WTC11 (cell line): ENCODE results near the gene LMCD1. TPM values are rescaled to one million over a fixed set of nuclear protein-coding genes. Genes with fewer than 3 reads are reported as not detected.

Experiments used
- ATAC-seq: fragments of 200-7000 bp; cut with Tn5 transposase; 2 replicates; pipeline ENCODE4 v1.10.0; 2021; ENCODE audit warnings: mild to moderate bottlenecking, moderate library complexity
- CTCF ChIA-PET: fragments of 300-600 bp; sonication (Branson Sonifier 250); formaldehyde crosslinking; loops from one replicate; lab custom pipeline; 2021; ENCODE audit warnings: antibody characterized with exemption; lab: Charles Lee
- POLR2A ChIA-PET: fragments of 350-600 bp; sonication (Branson Sonifier 250); formaldehyde crosslinking; loops from one replicate; lab custom pipeline; 2021; ENCODE audit warnings: antibody characterized with exemption; lab: Charles Lee
- DNase-seq: peaks from one replicate; pipeline ENCODE4 v3.0.0; 2021; ENCODE audit warnings: low spot score
- H3K27ac Mint-ChIP-seq: 2 replicates; pipeline ENCODE4 v1.8.0; 2021; ENCODE audit warnings: mixed read lengths
- H3K27me3 Mint-ChIP-seq: 2 replicates; pipeline ENCODE4 v1.8.0; 2021; ENCODE audit warnings: low read depth, mild to moderate bottlenecking, moderate library complexity, mixed read lengths
- H3K36me3 Mint-ChIP-seq: 2 replicates; pipeline ENCODE4 v1.8.0; 2021; ENCODE audit warnings: mixed read lengths
- H3K4me1 Mint-ChIP-seq: 2 replicates; pipeline ENCODE4 v1.8.0; 2022; ENCODE audit warnings: mixed read lengths
- H3K4me3 Mint-ChIP-seq: 2 replicates; pipeline ENCODE4 v1.8.0; 2021; ENCODE audit warnings: mild to moderate bottlenecking, moderate library complexity, mixed read lengths
- H3K9me3 Mint-ChIP-seq: 2 replicates; pipeline ENCODE4 v1.8.0; 2021; ENCODE audit warnings: mixed read lengths
- CBFB ChIP-seq: sonication (generic); formaldehyde crosslinking; IDR thresholded peaks from 2 replicates; pipeline ENCODE4 v1.8.1; 2022; ENCODE audit warnings: mild to moderate bottlenecking, low read depth, missing genetic modification reagents
- CREB1 ChIP-seq: sonication (generic); formaldehyde crosslinking; IDR thresholded peaks from 2 replicates; pipeline ENCODE4 v1.8.0; 2023; ENCODE audit warnings: mild to moderate bottlenecking, missing genetic modification reagents
- ELF4 ChIP-seq: sonication (generic); formaldehyde crosslinking; IDR thresholded peaks from 2 replicates; pipeline ENCODE4 v1.8.1; 2022; ENCODE audit warnings: low read depth, mild to moderate bottlenecking, moderate library complexity, missing genetic modification reagents
- EMX1 ChIP-seq: fragments of 250-450 bp; sonication (Bioruptor Pico); IDR thresholded peaks from 2 replicates; pipeline ENCODE4 v1.8.0; 2021; ENCODE audit warnings: mild to moderate bottlenecking
- FOXK1 ChIP-seq: sonication (generic); formaldehyde crosslinking; IDR thresholded peaks from 2 replicates; pipeline ENCODE4 v1.8.0; 2022; ENCODE audit warnings: mild to moderate bottlenecking, moderate library complexity, missing genetic modification reagents
- GABPB1 ChIP-seq: sonication (generic); formaldehyde crosslinking; IDR thresholded peaks from 2 replicates; pipeline ENCODE4 v1.8.1; 2023; ENCODE audit warnings: mild to moderate bottlenecking, missing genetic modification reagents
- GRHL2 ChIP-seq: fragments of 250-450 bp; sonication (Bioruptor Pico); IDR thresholded peaks from 2 replicates; pipeline ENCODE4 v1.8.0; 2022; ENCODE audit warnings: mild to moderate bottlenecking, moderate library complexity; ENCODE audit not compliant: insufficient replicate concordance, severe bottlenecking
- MYBL2 ChIP-seq: sonication (generic); formaldehyde crosslinking; IDR thresholded peaks from 2 replicates; pipeline ENCODE4 v1.8.1; 2023; ENCODE audit warnings: mild to moderate bottlenecking, moderate library complexity, missing genetic modification reagents
- NR1H2 ChIP-seq: sonication (generic); formaldehyde crosslinking; IDR thresholded peaks from 2 replicates; pipeline ENCODE4 v1.9.0; 2021; ENCODE audit warnings: mild to moderate bottlenecking, moderate library complexity, missing genetic modification reagents
- NR2C2 ChIP-seq: sonication (generic); formaldehyde crosslinking; IDR thresholded peaks from 2 replicates; pipeline ENCODE4 v1.8.0; 2022; ENCODE audit warnings: mild to moderate bottlenecking, missing genetic modification reagents
- PRRX2 ChIP-seq: fragments of 250-450 bp; sonication (Bioruptor Pico); IDR thresholded peaks from 2 replicates; pipeline ENCODE4 v1.8.0; 2021; ENCODE audit warnings: mild to moderate bottlenecking
- TEAD1 ChIP-seq: sonication (generic); formaldehyde crosslinking; IDR thresholded peaks from 2 replicates; pipeline ENCODE4 v1.8.0; 2022; ENCODE audit warnings: mild to moderate bottlenecking, missing genetic modification reagents
- TEAD4 ChIP-seq: sonication (generic); formaldehyde crosslinking; IDR thresholded peaks from 2 replicates; pipeline ENCODE4 v1.8.0; 2022; ENCODE audit warnings: mild to moderate bottlenecking, missing genetic modification reagents
- ZBTB21 ChIP-seq: sonication (generic); formaldehyde crosslinking; IDR thresholded peaks from 2 replicates; pipeline ENCODE4 v1.8.1; 2023; ENCODE audit warnings: mild to moderate bottlenecking, missing genetic modification reagents, borderline replicate concordance
- ZNF317 ChIP-seq: sonication (generic); formaldehyde crosslinking; IDR thresholded peaks from 2 replicates; pipeline ENCODE4 v1.8.1; 2023; ENCODE audit warnings: low read depth, mild to moderate bottlenecking, moderate library complexity, missing genetic modification reagents, borderline replicate concordance
- total RNA-seq: library from RNA; stranded (reverse); gene quantifications from 3 replicates; pipeline ENCODE4 v1.2.3, GENCODE V29; 2021
- TF ChIP-seq, protein P1 (sequence below): sonication (generic); formaldehyde crosslinking; IDR thresholded peaks from 2 replicates; pipeline ENCODE4 v1.8.1; 2023; ENCODE audit warnings: mild to moderate bottlenecking, moderate library complexity, missing genetic modification reagents
- TF ChIP-seq, protein P2 (sequence below): fragments of 250-450 bp; sonication (Bioruptor Pico); IDR thresholded peaks from 2 replicates; pipeline ENCODE4 v1.9.0; 2021; ENCODE audit warnings: mild to moderate bottlenecking, borderline replicate concordance
- TF ChIP-seq, protein P3 (sequence below): sonication (generic); formaldehyde crosslinking; IDR thresholded peaks from 2 replicates; pipeline ENCODE4 v1.8.1; 2023; ENCODE audit warnings: mild to moderate bottlenecking, missing genetic modification reagents

The LMCD1 gene
- total RNA-seq, 1 experiment from 2014 or later, result 12.5 TPM

DNA sequence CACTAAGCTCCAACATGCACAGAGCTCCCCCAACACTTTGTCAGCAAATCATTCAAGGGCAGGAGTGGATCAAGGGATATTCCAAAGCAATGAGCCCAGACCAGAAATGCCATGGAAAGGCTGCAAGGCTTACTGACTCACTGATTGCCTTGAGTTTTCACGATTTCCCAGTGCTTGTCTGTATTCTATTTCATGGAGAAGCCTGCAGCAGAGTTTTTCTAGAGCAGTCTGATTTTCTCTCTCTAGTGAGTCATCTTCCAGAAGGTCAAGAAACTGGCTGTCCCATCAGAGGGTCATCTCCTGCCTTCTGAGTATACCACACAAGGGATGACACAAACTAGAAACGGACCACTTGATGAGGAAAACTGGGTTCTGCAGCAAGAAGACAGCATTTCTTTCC, 16.5 kb downstream of the LMCD1 start (continued):
- no peak for TF ChIP-seq GABPB1
- TF ChIP-seq NR2C2 (CRISPR knock-in tag), result no peak
- TF ChIP-seq CBFB, result no peak
- no peak for TF ChIP-seq ZBTB21 (CRISPR knock-in tag)

DNA sequence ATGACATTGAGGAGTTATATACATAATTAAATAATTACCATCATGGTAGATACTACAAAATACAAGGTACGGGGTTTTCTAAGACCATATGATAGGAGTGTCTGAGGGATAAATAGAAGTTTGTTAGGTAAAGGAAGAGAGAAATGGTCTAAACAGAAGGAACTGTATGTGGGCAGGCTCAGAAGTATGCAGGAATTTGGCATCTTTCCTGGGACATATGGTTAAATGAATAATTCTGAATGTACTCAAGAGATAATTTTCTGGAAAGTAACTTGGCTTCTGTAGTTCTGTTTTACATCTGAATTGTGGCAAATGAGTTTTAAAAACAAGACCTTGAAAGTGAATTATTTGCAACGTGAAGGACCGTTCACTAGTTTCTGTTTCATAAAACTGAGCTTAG, 17.5 kb downstream of the LMCD1 start:
- POLR2A ChIA-PET, result no interaction called here
- DNase-seq, result no peak
- no peaks in the 10 kb centered on the region for H3K27me3 Mint-ChIP-seq
- H3K4me1 Mint-ChIP-seq, result peaks cover 35% of the 10 kb centered on the region
- H3K27ac Mint-ChIP-seq, result 0 out of 2 replicates have a peak overlapping the region, but pooled peaks have one; percentile 20
- peaks cover 12% of the 10 kb centered on the region for H3K9me3 Mint-ChIP-seq
- CTCF ChIA-PET, result no interaction called here
- no peak overlapping the region for H3K4me3 Mint-ChIP-seq
- H3K36me3 Mint-ChIP-seq, result peaks cover 8% of the 10 kb centered on the region
- no peak for ATAC-seq
- TF ChIP-seq, protein P1, sequence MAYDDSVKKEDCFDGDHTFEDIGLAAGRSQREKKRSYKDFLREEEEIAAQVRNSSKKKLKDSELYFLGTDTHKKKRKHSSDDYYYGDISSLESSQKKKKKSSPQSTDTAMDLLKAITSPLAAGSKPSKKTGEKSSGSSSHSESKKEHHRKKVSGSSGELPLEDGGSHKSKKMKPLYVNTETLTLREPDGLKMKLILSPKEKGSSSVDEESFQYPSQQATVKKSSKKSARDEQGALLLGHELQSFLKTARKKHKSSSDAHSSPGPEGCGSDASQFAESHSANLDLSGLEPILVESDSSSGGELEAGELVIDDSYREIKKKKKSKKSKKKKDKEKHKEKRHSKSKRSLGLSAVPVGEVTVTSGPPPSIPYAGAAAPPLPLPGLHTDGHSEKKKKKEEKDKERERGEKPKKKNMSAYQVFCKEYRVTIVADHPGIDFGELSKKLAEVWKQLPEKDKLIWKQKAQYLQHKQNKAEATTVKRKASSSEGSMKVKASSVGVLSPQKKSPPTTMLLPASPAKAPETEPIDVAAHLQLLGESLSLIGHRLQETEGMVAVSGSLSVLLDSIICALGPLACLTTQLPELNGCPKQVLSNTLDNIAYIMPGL (CRISPR knock-in tag), result no peak
- TF ChIP-seq FOXK1 (no peak), NR1H2 (CRISPR knock-in tag) (no peak), ELF4 (CRISPR knock-in tag) (no peak), CREB1 (no peak), PRRX2 (no peak), CBFB (no peak), GRHL2 (CRISPR knock-in tag) (no peak), ZNF317 (CRISPR knock-in tag) (no peak), TEAD1 (CRISPR knock-in tag) (no peak)
- TF ChIP-seq, protein P2, sequence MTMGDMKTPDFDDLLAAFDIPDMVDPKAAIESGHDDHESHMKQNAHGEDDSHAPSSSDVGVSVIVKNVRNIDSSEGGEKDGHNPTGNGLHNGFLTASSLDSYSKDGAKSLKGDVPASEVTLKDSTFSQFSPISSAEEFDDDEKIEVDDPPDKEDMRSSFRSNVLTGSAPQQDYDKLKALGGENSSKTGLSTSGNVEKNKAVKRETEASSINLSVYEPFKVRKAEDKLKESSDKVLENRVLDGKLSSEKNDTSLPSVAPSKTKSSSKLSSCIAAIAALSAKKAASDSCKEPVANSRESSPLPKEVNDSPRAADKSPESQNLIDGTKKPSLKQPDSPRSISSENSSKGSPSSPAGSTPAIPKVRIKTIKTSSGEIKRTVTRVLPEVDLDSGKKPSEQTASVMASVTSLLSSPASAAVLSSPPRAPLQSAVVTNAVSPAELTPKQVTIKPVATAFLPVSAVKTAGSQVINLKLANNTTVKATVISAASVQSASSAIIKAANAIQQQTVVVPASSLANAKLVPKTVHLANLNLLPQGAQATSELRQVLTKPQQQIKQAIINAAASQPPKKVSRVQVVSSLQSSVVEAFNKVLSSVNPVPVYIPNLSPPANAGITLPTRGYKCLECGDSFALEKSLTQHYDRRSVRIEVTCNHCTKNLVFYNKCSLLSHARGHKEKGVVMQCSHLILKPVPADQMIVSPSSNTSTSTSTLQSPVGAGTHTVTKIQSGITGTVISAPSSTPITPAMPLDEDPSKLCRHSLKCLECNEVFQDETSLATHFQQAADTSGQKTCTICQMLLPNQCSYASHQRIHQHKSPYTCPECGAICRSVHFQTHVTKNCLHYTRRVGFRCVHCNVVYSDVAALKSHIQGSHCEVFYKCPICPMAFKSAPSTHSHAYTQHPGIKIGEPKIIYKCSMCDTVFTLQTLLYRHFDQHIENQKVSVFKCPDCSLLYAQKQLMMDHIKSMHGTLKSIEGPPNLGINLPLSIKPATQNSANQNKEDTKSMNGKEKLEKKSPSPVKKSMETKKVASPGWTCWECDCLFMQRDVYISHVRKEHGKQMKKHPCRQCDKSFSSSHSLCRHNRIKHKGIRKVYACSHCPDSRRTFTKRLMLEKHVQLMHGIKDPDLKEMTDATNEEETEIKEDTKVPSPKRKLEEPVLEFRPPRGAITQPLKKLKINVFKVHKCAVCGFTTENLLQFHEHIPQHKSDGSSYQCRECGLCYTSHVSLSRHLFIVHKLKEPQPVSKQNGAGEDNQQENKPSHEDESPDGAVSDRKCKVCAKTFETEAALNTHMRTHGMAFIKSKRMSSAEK (CRISPR knock-in tag), result no peak

DNA sequence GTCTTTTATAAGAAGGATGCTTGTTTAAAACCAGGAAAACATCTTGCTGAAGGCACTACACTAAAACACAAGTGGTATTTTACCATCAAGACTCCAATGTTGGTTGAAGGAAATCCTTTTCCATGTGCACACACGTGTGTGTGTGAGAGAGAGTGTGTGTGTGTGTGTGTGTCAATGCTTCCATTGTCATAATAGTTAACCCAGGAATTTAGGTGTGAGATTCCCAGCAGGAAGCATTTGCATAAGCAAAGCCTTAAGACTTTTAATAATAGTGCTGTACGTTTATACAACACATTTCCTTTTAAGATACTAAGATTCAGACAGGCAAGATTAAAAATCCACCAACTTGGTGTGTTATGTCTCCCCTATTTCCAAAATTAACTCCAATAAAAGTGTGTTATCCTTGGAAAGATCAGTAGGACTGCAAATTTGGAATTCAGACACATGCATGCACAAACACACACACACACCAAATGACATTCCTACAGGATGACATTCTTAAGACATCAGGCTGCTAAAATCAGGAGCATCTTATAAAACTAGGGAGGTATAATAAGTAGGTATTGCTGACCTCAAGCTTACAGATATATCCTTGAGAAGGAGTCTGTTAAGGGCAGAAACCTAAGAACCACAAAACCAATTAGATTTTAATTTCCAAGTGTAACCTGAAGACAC, 18.3 kb downstream of the LMCD1 start:
- ChIA-PET CTCF (no interaction called here), POLR2A (no interaction called here)
- TF ChIP-seq, protein P3, sequence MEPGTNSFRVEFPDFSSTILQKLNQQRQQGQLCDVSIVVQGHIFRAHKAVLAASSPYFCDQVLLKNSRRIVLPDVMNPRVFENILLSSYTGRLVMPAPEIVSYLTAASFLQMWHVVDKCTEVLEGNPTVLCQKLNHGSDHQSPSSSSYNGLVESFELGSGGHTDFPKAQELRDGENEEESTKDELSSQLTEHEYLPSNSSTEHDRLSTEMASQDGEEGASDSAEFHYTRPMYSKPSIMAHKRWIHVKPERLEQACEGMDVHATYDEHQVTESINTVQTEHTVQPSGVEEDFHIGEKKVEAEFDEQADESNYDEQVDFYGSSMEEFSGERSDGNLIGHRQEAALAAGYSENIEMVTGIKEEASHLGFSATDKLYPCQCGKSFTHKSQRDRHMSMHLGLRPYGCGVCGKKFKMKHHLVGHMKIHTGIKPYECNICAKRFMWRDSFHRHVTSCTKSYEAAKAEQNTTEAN (CRISPR knock-in tag), result peak; percentile 81; the same call in 1 of the 2 replicates
- no peak for TF ChIP-seq TEAD4
- TF ChIP-seq EMX1 (CRISPR knock-in tag), result no peak
- no peak for TF ChIP-seq GABPB1
- no peak for TF ChIP-seq MYBL2 (CRISPR knock-in tag)
- TF ChIP-seq CREB1, result no peak
- DNase-seq (no peak), ATAC-seq (no peak)
- H3K4me3 Mint-ChIP-seq, result no peak overlapping the region
- no peaks in the 10 kb centered on the region for H3K27me3 Mint-ChIP-seq
- no peak overlapping the region for H3K27ac Mint-ChIP-seq
- H3K4me1 Mint-ChIP-seq, result peaks cover 35% of the 10 kb centered on the region
- peaks cover 12% of the 10 kb centered on the region for H3K9me3 Mint-ChIP-seq
- peaks cover 8% of the 10 kb centered on the region for H3K36me3 Mint-ChIP-seq
